Panc1 (cell line): Measurements from ENCODE around the gene DTNBP1. TPM values are rescaled to one million over a fixed set of nuclear protein-coding genes. Genes with fewer than 3 reads are reported as not detected.

ENCODE experiments used
- ATAC-seq: fragments of 200-7000 bp; cut with Tn5 transposase; 2 replicates; pipeline ENCODE4 v1.9.1; 2020; ENCODE audit warnings: mild to moderate bottlenecking, moderate library complexity
- BruUV-seq: library from RNA; stranded (reverse); fragments of 400-500 nt; replicated peaks from 2 replicates; lab custom pipeline; 2021; lab: Mats Ljungman, UMichigan
- CTCF ChIA-PET: fragments of 300-600 bp; sonication (Branson Sonifier 250); formaldehyde crosslinking; loops from one replicate; lab custom pipeline; 2022; ENCODE audit warnings: antibody characterized with exemption; lab: Charles Lee
- POLR2A ChIA-PET: fragments of 300-600 bp; sonication (Branson Sonifier 250); formaldehyde crosslinking; loops from one replicate; lab custom pipeline; 2022; ENCODE audit warnings: antibody characterized with exemption; lab: Charles Lee
- DNase-seq: peaks from one replicate; pipeline ENCODE4 v3.0.0-alpha.2; 2010; ENCODE audit warnings: low read depth, low spot score
- H3K27ac ChIP-seq: 2 replicates; pipeline ENCODE4 v1.5.1; 2011; ENCODE audit warnings: mild to moderate bottlenecking, low read length, inconsistent platforms
- H3K27me3 ChIP-seq: fragments of 200-500 bp; sonication (Bioruptor generic); 2 replicates; pipeline ENCODE4 v1.6.0; 2014; ENCODE audit warnings: low read length, inconsistent platforms; ENCODE audit not compliant: control insufficient read depth, insufficient read depth
- H3K36me3 ChIP-seq: fragments of 200-500 bp; sonication (Bioruptor generic); 2 replicates; pipeline ENCODE4 v1.5.1; 2014; ENCODE audit warnings: inconsistent platforms, mild to moderate bottlenecking, low read length, moderate library complexity; ENCODE audit not compliant: control insufficient read depth, insufficient read depth
- H3K4me1 ChIP-seq: 2 replicates; pipeline ENCODE4 v1.5.1; 2011; ENCODE audit warnings: inconsistent platforms, mild to moderate bottlenecking, low read length, moderate library complexity; ENCODE audit not compliant: control insufficient read depth, insufficient read depth
- H3K4me3 ChIP-seq, 2 experiments: 2 replicates each; pipeline ENCODE4 v1.5.1; 2011 to 2012; ENCODE audit warnings: low read depth in 2 of 2, low read length in 2 of 2, mild to moderate bottlenecking in 2 of 2, inconsistent platforms in 1 of 2, moderate library complexity in 1 of 2
- H3K9me3 ChIP-seq: fragments of 200-500 bp; sonication (Bioruptor generic); 2 replicates; pipeline ENCODE4 v1.5.1; 2014; ENCODE audit warnings: low read depth, mild to moderate bottlenecking, inconsistent platforms, low read length, moderate library complexity; ENCODE audit not compliant: control insufficient read depth, insufficient read depth
- POLR2AphosphoS5 ChIP-seq: IDR thresholded peaks from 2 replicates; pipeline ENCODE4 v1.6.1; 2012; ENCODE audit warnings: mild to moderate bottlenecking, low read depth, low read length, moderate library complexity
- SIN3A ChIP-seq: IDR thresholded peaks from 2 replicates; pipeline ENCODE4 v1.6.1; 2012; ENCODE audit warnings: low read depth, mild to moderate bottlenecking, low read length, moderate library complexity, borderline replicate concordance; ENCODE audit not compliant: insufficient read depth
- TCF7L2 ChIP-seq: IDR thresholded peaks from 2 replicates; pipeline ENCODE4 v1.6.1; 2011; ENCODE audit warnings: mild to moderate bottlenecking, low read depth, low read length, inconsistent platforms
- in situ Hi-C: cut with HindIII; loops from 2 replicates; pipeline ENCODE4 v1.10.0; 2016; ENCODE audit warnings: low sequenced_read_pairs, low pct_unique_long_range_greater_than_20kb
- intact Hi-C: fragments of 100-400 bp; cut with micrococcal nuclease; formaldehyde crosslinking; loops from one replicate; pipeline ENCODE4 v1.10.0; 2022; ENCODE audit not compliant: unreplicated experiment
- total RNA-seq: library from RNA; stranded (reverse); gene quantifications from one replicate; pipeline ENCODE4 v1.2.1, GENCODE V29; 2021; ENCODE audit not compliant: unreplicated experiment
- TF ChIP-seq, protein P1 (sequence below): fragments of 450-650 bp; IDR thresholded peaks from 2 replicates; pipeline ENCODE4 v1.5.1; 2017; ENCODE audit warnings: mild to moderate bottlenecking
- TF ChIP-seq, protein P2 (sequence below), 2 experiments: IDR thresholded peaks; 2 replicates each; pipeline ENCODE4 v1.6.1; 2011 to 2012; ENCODE audit warnings: low read depth in 2 of 2, control low read depth in 1 of 2, low read length in 1 of 2, mild to moderate bottlenecking in 1 of 2, moderate library complexity in 1 of 2; ENCODE audit not compliant: insufficient read depth in 1 of 2

Gene DTNBP1
- total RNA-seq, 1 experiment from 2014 or later = 29.3 TPM

DNA sequence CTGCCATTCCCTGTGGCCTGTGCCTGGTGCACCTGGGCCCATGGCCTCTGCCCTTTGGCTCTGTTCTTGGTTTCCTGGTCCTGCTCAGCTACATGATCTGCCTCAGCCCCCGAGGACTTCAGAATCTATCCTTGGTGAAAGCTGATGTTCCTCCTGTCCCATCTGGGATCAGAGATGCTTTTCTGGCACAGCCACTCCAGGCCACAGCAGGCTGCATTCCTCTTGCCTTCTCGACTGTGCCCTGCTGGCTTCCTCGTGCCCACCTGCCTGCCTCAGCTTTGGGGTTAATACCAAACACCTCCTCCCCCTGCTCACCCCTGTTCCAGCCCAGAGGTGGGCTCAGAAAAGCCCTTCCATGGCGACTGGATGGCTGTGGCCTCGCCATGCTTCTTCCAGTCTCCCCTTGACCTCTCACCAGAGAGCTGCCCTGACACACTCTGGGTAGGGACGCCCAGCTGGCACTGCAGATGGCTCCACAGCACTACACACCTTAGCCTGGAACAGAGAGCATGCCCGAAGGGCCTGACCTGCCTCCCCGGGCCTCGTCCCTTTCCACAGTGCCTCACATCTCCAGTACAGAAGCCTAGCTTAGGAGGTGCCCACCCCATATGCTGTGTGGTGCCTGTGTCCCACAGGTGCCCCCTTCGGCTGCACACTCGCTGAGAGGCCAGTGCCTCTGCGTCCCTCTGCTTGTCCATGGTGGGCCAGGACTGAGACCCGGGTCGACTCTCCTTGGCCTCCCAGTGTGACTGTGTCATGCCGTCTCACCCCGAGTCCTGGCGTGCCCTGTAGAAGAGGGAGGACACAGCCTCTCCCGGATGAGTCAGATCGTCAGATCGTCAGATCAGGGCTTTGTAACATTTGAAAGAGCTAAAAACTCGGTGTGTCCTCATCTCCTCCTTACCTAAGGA, 148.8 kb downstream of the DTNBP1 start:
- ChIA-PET POLR2A (no interaction called here), CTCF (no interaction called here)
- in situ Hi-C loops = no loop called here
- H3K4me3 ChIP-seq = no peak overlapping the region
- no peaks in the 10 kb centered on the region for H3K27me3 ChIP-seq
- DNase-seq = no peak
- no peaks in the 10 kb centered on the region for H3K9me3 ChIP-seq
- ATAC-seq = no peak
- no TSS peak for BruUV-seq
- intact Hi-C loops = no loop called here
- no peaks in the 10 kb centered on the region for H3K4me1 ChIP-seq
- TF ChIP-seq SIN3A = no peak
- no peaks in the 10 kb centered on the region for H3K36me3 ChIP-seq
- no peak overlapping the region for H3K27ac ChIP-seq

DNA sequence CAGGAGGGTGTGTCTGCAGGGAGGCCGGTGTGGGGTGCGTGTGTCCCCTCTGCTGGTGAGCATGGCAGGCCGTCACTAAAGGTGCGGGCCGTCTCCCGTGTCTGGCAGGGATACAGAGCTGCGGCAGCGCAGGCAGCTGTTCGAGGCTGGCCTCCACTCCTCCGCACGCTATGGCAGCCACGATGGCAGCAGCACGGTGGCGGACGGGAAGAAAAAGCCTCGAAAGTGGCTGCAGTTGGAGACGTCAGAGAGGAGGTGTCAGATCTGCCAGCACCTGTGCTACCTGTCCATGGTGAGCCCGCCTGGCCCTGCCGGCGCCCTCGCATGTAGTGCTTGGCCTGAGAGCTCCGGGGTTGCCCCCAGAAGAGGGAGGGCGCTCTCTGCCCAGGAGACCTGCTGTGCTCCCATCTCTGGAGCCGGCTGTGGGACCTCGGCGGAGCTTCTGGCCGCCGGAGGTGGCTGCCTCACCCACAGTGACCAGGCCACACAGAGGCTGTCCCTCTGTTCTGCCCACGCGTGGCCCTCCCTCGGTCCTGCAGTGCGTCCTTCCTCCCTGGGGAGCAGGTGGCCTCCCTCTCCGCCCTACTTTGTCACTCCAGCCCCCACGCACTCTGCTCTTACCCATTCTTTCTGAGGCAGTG, 149.6 kb downstream of the DTNBP1 start:
- no peak overlapping the region for H3K27ac ChIP-seq
- ATAC-seq (no peak), DNase-seq (no peak)
- no peaks in the 10 kb centered on the region for H3K27me3 ChIP-seq
- CTCF ChIA-PET = no interaction called here
- POLR2A ChIA-PET = no interaction called here
- no peaks in the 10 kb centered on the region for H3K36me3 ChIP-seq
- H3K4me1 ChIP-seq = no peaks in the 10 kb centered on the region
- in situ Hi-C loops (no loop called here), intact Hi-C loops (no loop called here)
- H3K4me3 ChIP-seq = no peak overlapping the region
- no TSS peak for BruUV-seq
- TF ChIP-seq, protein P1, sequence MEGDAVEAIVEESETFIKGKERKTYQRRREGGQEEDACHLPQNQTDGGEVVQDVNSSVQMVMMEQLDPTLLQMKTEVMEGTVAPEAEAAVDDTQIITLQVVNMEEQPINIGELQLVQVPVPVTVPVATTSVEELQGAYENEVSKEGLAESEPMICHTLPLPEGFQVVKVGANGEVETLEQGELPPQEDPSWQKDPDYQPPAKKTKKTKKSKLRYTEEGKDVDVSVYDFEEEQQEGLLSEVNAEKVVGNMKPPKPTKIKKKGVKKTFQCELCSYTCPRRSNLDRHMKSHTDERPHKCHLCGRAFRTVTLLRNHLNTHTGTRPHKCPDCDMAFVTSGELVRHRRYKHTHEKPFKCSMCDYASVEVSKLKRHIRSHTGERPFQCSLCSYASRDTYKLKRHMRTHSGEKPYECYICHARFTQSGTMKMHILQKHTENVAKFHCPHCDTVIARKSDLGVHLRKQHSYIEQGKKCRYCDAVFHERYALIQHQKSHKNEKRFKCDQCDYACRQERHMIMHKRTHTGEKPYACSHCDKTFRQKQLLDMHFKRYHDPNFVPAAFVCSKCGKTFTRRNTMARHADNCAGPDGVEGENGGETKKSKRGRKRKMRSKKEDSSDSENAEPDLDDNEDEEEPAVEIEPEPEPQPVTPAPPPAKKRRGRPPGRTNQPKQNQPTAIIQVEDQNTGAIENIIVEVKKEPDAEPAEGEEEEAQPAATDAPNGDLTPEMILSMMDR = no peak
- no peak for TF ChIP-seq POLR2AphosphoS5
- TF ChIP-seq TCF7L2 = no peak
- TF ChIP-seq, protein P2, sequence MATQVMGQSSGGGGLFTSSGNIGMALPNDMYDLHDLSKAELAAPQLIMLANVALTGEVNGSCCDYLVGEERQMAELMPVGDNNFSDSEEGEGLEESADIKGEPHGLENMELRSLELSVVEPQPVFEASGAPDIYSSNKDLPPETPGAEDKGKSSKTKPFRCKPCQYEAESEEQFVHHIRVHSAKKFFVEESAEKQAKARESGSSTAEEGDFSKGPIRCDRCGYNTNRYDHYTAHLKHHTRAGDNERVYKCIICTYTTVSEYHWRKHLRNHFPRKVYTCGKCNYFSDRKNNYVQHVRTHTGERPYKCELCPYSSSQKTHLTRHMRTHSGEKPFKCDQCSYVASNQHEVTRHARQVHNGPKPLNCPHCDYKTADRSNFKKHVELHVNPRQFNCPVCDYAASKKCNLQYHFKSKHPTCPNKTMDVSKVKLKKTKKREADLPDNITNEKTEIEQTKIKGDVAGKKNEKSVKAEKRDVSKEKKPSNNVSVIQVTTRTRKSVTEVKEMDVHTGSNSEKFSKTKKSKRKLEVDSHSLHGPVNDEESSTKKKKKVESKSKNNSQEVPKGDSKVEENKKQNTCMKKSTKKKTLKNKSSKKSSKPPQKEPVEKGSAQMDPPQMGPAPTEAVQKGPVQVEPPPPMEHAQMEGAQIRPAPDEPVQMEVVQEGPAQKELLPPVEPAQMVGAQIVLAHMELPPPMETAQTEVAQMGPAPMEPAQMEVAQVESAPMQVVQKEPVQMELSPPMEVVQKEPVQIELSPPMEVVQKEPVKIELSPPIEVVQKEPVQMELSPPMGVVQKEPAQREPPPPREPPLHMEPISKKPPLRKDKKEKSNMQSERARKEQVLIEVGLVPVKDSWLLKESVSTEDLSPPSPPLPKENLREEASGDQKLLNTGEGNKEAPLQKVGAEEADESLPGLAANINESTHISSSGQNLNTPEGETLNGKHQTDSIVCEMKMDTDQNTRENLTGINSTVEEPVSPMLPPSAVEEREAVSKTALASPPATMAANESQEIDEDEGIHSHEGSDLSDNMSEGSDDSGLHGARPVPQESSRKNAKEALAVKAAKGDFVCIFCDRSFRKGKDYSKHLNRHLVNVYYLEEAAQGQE (IDR thresholded peaks at IDR 0.05; ENCODE audit: insufficient read depth in 1 of 2, low read depth in 2 of 2, low read length in 1 of 2) = no peak
- TF ChIP-seq SIN3A = no peak
- H3K9me3 ChIP-seq = no peaks in the 10 kb centered on the region
